Ishikawa (cell line): Measurements from ENCODE around the gene TMEM43.

Source experiments
- CREB1 ChIP-seq: IDR thresholded peaks from 2 replicates; pipeline ENCODE4 v1.6.1; 2012; ENCODE audit warnings: low read depth
- EP300 ChIP-seq: IDR thresholded peaks from 2 replicates; pipeline ENCODE4 v1.6.1; 2012; ENCODE audit warnings: borderline replicate concordance
- REST ChIP-seq: IDR thresholded peaks from 2 replicates; pipeline ENCODE4 v1.6.1; 2012; ENCODE audit warnings: low read depth, mild to moderate bottlenecking

- TF ChIP-seq REST (no peak), CREB1 (no peak), EP300 (no peak)
These were observed 32.4 kb upstream of the TMEM43 start for GRCh38 chr3:14092464-14092863.
